Measurements from ENCODE around the gene GPR171.

DNA sequence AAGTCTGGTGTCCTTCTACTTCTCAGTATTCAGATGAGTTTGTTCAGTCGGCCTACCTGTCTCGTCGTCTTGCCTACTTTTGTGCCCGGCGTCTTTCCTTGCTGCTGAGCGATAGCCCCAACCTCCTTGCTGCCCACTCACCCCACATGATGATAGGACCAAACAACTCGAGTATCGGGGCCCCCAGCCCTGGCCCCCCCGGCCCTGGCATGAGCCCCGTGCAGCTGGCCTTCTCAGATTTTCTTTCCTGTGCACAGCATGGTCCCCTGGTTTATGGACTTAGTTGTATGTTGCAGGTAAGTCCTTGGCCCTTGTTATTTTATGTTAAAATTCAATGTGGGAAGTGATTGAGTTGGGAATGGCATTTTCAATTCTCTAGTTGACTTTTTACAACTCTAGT lies 43.2 kb downstream of the GPR171 start:
- TF ChIP-seq CTCF (IDR thresholded peaks at IDR 0.05), result no peak
- TF ChIP-seq, protein P1, sequence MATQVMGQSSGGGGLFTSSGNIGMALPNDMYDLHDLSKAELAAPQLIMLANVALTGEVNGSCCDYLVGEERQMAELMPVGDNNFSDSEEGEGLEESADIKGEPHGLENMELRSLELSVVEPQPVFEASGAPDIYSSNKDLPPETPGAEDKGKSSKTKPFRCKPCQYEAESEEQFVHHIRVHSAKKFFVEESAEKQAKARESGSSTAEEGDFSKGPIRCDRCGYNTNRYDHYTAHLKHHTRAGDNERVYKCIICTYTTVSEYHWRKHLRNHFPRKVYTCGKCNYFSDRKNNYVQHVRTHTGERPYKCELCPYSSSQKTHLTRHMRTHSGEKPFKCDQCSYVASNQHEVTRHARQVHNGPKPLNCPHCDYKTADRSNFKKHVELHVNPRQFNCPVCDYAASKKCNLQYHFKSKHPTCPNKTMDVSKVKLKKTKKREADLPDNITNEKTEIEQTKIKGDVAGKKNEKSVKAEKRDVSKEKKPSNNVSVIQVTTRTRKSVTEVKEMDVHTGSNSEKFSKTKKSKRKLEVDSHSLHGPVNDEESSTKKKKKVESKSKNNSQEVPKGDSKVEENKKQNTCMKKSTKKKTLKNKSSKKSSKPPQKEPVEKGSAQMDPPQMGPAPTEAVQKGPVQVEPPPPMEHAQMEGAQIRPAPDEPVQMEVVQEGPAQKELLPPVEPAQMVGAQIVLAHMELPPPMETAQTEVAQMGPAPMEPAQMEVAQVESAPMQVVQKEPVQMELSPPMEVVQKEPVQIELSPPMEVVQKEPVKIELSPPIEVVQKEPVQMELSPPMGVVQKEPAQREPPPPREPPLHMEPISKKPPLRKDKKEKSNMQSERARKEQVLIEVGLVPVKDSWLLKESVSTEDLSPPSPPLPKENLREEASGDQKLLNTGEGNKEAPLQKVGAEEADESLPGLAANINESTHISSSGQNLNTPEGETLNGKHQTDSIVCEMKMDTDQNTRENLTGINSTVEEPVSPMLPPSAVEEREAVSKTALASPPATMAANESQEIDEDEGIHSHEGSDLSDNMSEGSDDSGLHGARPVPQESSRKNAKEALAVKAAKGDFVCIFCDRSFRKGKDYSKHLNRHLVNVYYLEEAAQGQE (IDR thresholded peaks at IDR 0.05; ENCODE audit: insufficient read depth in 1 of 2, low read depth in 2 of 2, low read length in 1 of 2), result no peak
- no peak for TF ChIP-seq POLR2AphosphoS5 (IDR thresholded peaks at IDR 0.05; ENCODE audit: low read depth, low read length)
